Gastrocnemius medialis (tissue), 4 donors: ENCODE measurements around the gene LZTR1. TPM values are rescaled to one million over a fixed set of nuclear protein-coding genes. Genes with fewer than 3 reads are reported as not detected.
A peak's percentile ranks its signal among the peaks of the same experiment; 100 is the strongest.

Source experiments
- ATAC-seq, 2 donors: fragments of 150-250 bp; one replicate each; pipeline ENCODE4 v1.9.1; 2016
- DNase-seq, 2 donors: peaks; one replicate each; pipeline ENCODE4 v3.0.0-alpha.2; 2019
- H3K27ac ChIP-seq, 4 donors: fragments of 200-600 bp; sonication (generic); 1 replicate in 1 of 4; 2 replicates in 3 of 4; pipeline ENCODE4 v1.5.1; 2016 to 2018; ENCODE audit warnings: mild to moderate bottlenecking in 2 of 4, moderate library complexity in 1 of 4
- H3K27me3 ChIP-seq, 3 donors: fragments of 200-600 bp; sonication (generic) in 2 of 3; 1 replicate in 1 of 3; 2 replicates in 2 of 3; pipeline versions ENCODE4 v1.5.1 to v1.6.0; 2016 to 2019; ENCODE audit warnings: mild to moderate bottlenecking in 1 of 3, moderate library complexity in 1 of 3
- H3K36me3 ChIP-seq, 2 donors: fragments of 200-600 bp; sonication (generic) in 1 of 2; one replicate each; pipeline ENCODE4 v1.5.1; 2017 to 2018
- H3K4me1 ChIP-seq, 2 donors: fragments of 200-600 bp; sonication (generic) in 1 of 2; one replicate each; pipeline ENCODE4 v1.5.1; 2016 to 2017; ENCODE audit warnings: mild to moderate bottlenecking in 2 of 2
- H3K4me3 ChIP-seq, 4 donors: fragments of 200-600 bp; sonication (generic) in 3 of 4; 1 replicate in 1 of 4; 2 replicates in 3 of 4; pipeline ENCODE4 v1.5.1; 2016 to 2019; ENCODE audit warnings: mild to moderate bottlenecking in 2 of 4
- H3K9me3 ChIP-seq, 3 donors: fragments of 200-600 bp; sonication (generic) in 2 of 3; 1 replicate in 1 of 3; 2 replicates in 2 of 3; pipeline ENCODE4 v1.5.1; 2016 to 2019
- POLR2A ChIP-seq, 2 donors: fragments of 450-650 bp; IDR thresholded peaks; one replicate each; pipeline ENCODE4 v1.6.1; 2017; ENCODE audit warnings: antibody characterized with exemption in 2 of 2, mild to moderate bottlenecking in 2 of 2, moderate library complexity in 2 of 2
- in situ Hi-C, 4 donors: fragments of 200-750 bp; cut with MboI; loops; one replicate each; pipeline versions ENCODE4 v1.15.0 to v1.8.0; 2017; ENCODE audit warnings: low sequenced_read_pairs in 4 of 4
- intact Hi-C: fragments of 100-400 bp; cut with DNase I; formaldehyde crosslinking; loops from one replicate; pipeline ENCODE4 v1.15.1; 2023; ENCODE audit warnings: low total_unique reads
- total RNA-seq, 4 donors: library from RNA; depleted of rRNA; stranded (reverse); fragments of >200 nt; gene quantifications; one replicate each; pipeline versions ENCODE4 v1.1.0 to v1.2.3, GENCODE V29; 2016
- TF ChIP-seq, protein P1 (sequence below), 5 experiments: fragments of 450-650 bp in 3 of 5; fragments of 200-600 bp in 2 of 5; sonication (generic) in 2 of 5; IDR thresholded peaks in 4 of 5; conservative IDR thresholded peaks in 1 of 5; 1 replicate in 4 of 5; 2 replicates in 1 of 5; pipeline ENCODE4 v1.5.1; 2016 to 2019; ENCODE audit warnings: antibody characterized with exemption in 5 of 5, mild to moderate bottlenecking in 3 of 5, moderate library complexity in 3 of 5

Gene LZTR1
- total RNA-seq, 4 donors from 2014 or later, result 25.4 to 36.4 (median 26.3) TPM

DNA sequence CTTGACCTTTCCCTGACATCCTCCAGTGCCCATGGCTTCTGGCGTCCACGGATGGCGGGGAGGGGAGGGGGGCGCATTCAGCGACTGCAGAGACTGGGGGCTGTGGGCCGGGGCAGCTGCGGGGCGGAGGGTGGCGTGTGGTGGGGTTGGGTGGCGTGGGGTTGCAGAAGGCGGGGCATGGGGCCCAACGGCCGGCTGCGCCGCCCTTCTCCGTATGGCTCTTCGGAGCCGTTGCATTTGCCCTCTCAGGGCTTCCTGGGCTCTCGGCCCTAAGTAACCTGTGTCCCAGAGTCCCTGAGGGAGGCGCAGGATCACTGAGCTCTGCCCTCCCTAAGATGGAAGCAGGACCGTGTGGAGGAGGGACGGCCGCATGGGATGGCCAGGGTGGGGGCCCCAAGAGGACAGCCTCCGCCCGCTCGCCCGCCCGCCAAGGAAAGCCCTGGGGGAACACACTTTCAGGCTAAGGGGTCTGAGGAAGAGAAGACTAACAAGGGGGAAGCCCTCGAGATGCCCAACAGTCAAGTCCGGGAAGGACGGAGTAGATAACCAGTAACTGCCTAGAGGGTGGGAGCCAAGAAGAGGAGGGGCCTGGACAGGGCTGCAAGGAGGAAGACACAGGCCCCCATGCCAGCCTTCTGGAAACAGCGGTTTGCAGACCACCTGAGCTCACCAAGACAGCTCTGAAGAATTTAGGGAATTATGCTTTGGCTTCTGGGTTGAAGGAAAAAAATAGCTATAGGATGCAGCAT lies 24.2 kb upstream of the LZTR1 start:
- Histone ChIP-seq H3K9me3 (no peaks in the 10 kb centered on the region), H3K36me3 (no peaks in the 10 kb centered on the region), H3K27ac (peak overlapping the region in 1 of 4 donors; percentile 6), H3K4me1 (peaks cover 42% of the 10 kb centered on the region in 2 donors), H3K4me3 (peak overlapping the region; percentile 58 to 77 (median 66)), H3K27me3 (no peaks in the 10 kb centered on the region)
- DNase-seq (no peak), ATAC-seq (peak in 1 of 2 donors; percentile 9)
- no peak for TF ChIP-seq POLR2A (IDR thresholded peaks at IDR 0.05)
- TF ChIP-seq, protein P1, sequence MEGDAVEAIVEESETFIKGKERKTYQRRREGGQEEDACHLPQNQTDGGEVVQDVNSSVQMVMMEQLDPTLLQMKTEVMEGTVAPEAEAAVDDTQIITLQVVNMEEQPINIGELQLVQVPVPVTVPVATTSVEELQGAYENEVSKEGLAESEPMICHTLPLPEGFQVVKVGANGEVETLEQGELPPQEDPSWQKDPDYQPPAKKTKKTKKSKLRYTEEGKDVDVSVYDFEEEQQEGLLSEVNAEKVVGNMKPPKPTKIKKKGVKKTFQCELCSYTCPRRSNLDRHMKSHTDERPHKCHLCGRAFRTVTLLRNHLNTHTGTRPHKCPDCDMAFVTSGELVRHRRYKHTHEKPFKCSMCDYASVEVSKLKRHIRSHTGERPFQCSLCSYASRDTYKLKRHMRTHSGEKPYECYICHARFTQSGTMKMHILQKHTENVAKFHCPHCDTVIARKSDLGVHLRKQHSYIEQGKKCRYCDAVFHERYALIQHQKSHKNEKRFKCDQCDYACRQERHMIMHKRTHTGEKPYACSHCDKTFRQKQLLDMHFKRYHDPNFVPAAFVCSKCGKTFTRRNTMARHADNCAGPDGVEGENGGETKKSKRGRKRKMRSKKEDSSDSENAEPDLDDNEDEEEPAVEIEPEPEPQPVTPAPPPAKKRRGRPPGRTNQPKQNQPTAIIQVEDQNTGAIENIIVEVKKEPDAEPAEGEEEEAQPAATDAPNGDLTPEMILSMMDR (IDR thresholded peaks at IDR 0.05 in 4 of 5, conservative IDR thresholded peaks at IDR 0.05 in 1 of 5), result no peak
- intact Hi-C loops (loop anchor here (10.0 kb wide), 1 partner anchor 73 kb away; no protein-coding TSS in a partner anchor), in situ Hi-C loops (no loop called here)

DNA sequence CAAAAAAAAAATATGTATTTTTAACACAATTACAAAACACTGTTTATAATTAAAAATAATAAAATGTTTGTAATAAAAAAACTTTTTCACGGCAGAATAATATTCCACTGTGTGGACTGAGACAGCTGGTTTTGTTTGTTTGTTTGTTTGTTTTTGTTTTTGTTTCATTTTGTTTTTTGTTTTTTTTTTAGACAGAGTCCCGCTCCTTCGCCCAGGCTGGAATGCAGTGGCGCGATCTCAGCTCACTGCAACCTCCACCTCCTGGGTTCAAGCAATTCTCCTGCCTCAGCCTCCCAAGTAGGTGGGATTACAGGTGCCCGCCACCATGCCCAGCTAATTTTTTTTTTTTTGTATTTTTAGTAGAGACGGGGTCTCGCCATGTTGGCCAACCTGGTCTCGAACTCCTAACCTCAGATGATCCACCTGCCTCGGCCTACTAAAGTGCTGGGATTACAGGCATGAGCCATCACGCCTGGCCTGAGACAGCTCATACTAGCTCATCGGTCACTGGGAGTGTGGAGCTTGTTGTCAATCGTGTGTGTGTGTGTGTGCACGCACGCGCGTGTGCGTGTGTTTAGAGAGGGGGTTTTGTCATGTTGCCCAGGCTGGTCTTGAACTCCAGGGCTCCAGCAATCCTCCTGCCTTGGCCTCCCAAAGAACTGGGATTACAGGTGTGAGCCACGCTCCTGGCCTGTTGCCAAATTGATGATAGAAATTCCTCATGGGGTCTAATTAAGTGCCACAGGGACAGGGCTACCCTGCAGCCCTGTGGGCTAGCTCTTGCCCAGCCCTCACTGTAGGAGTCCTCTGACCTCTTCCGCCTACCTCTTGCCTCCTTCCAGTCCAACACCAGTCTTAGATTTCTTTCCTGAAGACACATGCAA lies 22.3 kb upstream of the LZTR1 start:
- in situ Hi-C loops, result no loop called here

DNA sequence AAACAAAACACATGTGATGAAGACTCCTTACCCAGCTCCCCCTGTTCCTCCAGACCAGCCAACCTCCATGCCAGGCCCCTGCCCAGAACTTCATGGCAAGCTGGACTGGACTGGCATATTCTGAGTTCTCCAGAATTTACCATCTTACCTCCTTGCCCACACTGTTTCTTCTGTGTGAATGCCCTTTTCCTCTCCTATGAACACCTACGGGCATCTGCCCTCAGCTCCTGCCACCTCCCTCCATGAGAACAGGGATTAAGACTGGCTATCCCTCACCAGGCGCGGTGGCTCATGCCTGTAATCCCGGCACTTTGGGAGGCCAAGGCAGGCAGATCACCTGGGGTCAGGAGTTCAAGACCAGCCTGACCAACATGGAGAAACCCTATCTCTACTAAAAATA lies 21.5 kb upstream of the LZTR1 start:
- H3K4me3 ChIP-seq, result no peak overlapping the region
- H3K36me3 ChIP-seq, result no peaks in the 10 kb centered on the region
- no peak overlapping the region for H3K27ac ChIP-seq
- in situ Hi-C loops (no loop called here), intact Hi-C loops (loop anchor here (5.0 kb wide), 1 partner anchor 37 kb away; no protein-coding TSS in a partner anchor)
- peaks cover 0 to 16% (median 7%) of the 10 kb centered on the region in 3 donors for H3K27me3 ChIP-seq
- no peak for DNase-seq
- no peak for ATAC-seq
- no peaks in the 10 kb centered on the region for H3K9me3 ChIP-seq
- TF ChIP-seq, protein P1 (IDR thresholded peaks at IDR 0.05 in 4 of 5, conservative IDR thresholded peaks at IDR 0.05 in 1 of 5), result no peak
- no peak for TF ChIP-seq POLR2A (IDR thresholded peaks at IDR 0.05)
- H3K4me1 ChIP-seq, result peaks cover 26 to 29% of the 10 kb centered on the region in 2 donors

More for the DNA sequence above, 22.3 kb upstream of the LZTR1 start:
- TF ChIP-seq, protein P1 (IDR thresholded peaks at IDR 0.05 in 4 of 5, conservative IDR thresholded peaks at IDR 0.05 in 1 of 5), result no peak
- no peak for TF ChIP-seq POLR2A (IDR thresholded peaks at IDR 0.05)
- no peak overlapping the region for H3K4me3 ChIP-seq
- no peak for DNase-seq
- no peaks in the 10 kb centered on the region for H3K36me3 ChIP-seq
- H3K27ac ChIP-seq, result no peak overlapping the region
- H3K27me3 ChIP-seq, result peaks cover 0 to 13% (median 7%) of the 10 kb centered on the region in 3 donors
- ATAC-seq, result no peak
- intact Hi-C loops, result loop anchor here (5.0 to 10.0 kb wide), 2 partner anchors 37 to 75 kb away; no protein-coding TSS in a partner anchor
- H3K9me3 ChIP-seq, result no peaks in the 10 kb centered on the region
- peaks cover 27 to 29% of the 10 kb centered on the region in 2 donors for H3K4me1 ChIP-seq

DNA sequence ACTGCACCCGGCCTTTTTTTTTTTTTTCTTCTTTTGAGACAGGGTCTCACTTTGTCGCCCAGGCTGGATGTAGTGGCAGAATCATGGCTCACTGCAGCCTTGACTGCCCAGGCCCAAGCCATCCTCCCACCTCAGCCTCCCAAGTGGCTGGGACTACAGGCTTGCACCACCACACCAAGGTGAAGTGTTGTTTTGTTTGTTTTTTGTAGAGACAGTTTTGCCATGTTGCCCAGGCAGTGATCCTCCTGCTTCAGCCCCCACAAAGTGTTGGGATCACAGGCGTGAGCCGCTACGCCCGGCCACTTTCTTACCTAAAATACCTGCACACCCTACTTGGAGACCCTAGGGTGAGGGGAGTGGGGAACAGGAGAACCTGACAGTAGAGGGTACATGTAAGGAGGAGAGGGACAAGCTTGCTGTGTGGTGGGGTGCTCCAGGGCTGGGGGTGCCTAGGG lies 19.6 kb upstream of the LZTR1 start:
- Histone ChIP-seq H3K27ac (no peak overlapping the region), H3K4me3 (no peak overlapping the region), H3K27me3 (peaks cover 0 to 16% (median 7%) of the 10 kb centered on the region in 3 donors), H3K9me3 (no peaks in the 10 kb centered on the region), H3K4me1 (peaks cover 8 to 11% of the 10 kb centered on the region in 2 donors), H3K36me3 (no peaks in the 10 kb centered on the region)
- DNase-seq, result no peak
- no peak for TF ChIP-seq POLR2A (IDR thresholded peaks at IDR 0.05)
- TF ChIP-seq, protein P1 (IDR thresholded peaks at IDR 0.05 in 4 of 5, conservative IDR thresholded peaks at IDR 0.05 in 1 of 5), result no peak
- no peak for ATAC-seq
- intact Hi-C loops, result loop anchor here (5.0 kb wide), 1 partner anchor 35 kb away; no protein-coding TSS in a partner anchor
- in situ Hi-C loops, result no loop called here
